ENCODE results near the gene LATS2. TPM values are rescaled to one million over a fixed set of nuclear protein-coding genes. Genes with fewer than 3 reads are reported as not detected.
A peak's percentile ranks its signal among the peaks of the same experiment; 100 is the strongest.

LATS2 gene
- total RNA-seq, 3 donors from 2014 or later (not counting 1 experiment from before 2014, with no cell fraction given) = 28.8 to 34.8 (median 29.0) TPM

GRCh38 chr13:20995245-20995838 is 66.0 kb downstream of the LATS2 start:
- no peaks in the 10 kb centered on the region for H3K27me3 ChIP-seq (ENCODE audit: control insufficient read depth, insufficient read depth, low read length)
- Mint-ChIP-seq H3K36me3 (no peaks in the 10 kb centered on the region), H3K4me1 (peaks cover 38 to 39% of the 10 kb centered on the region in 2 donors), H3K27me3 (ENCODE audit: low read depth in 2 of 2) (no peaks in the 10 kb centered on the region), H3K27ac (no peak overlapping the region), H3K9me3 (no peaks in the 10 kb centered on the region), H3K4me3 (no peak overlapping the region)
- H3K4me3 ChIP-seq (ENCODE audit: low read length) = no peak overlapping the region
- H3K9me3 ChIP-seq (ENCODE audit: control insufficient read depth, insufficient read depth, low read length) = no peaks in the 10 kb centered on the region
- ATAC-seq (no peak), DNase-seq (no peak)
- TF ChIP-seq CTCF (IDR thresholded peaks at IDR 0.05) = no peak
- H3K4me1 ChIP-seq (ENCODE audit: control insufficient read depth, insufficient read depth, low read length) = no peaks in the 10 kb centered on the region
- no peak overlapping the region for H3K27ac ChIP-seq (ENCODE audit: low read length)
- intact Hi-C loops (cut with micrococcal nuclease) = no loop called here
- peaks cover 8% of the 10 kb centered on the region for H3K36me3 ChIP-seq (ENCODE audit: control insufficient read depth, insufficient read depth, low read length)
- WGBS (ENCODE audit: insufficient coverage) = 85% methylated on average over 4 of the region's 4 CpGs

GRCh38 chr13:20994441-20994821 is 67.0 kb downstream of the LATS2 start:
- H3K27me3 Mint-ChIP-seq (ENCODE audit: low read depth in 2 of 2) = no peaks in the 10 kb centered on the region
- intact Hi-C loops (cut with micrococcal nuclease) = no loop called here
- no peaks in the 10 kb centered on the region for H3K9me3 ChIP-seq (ENCODE audit: control insufficient read depth, insufficient read depth, low read length)
- H3K27me3 ChIP-seq (ENCODE audit: control insufficient read depth, insufficient read depth, low read length) = no peaks in the 10 kb centered on the region
- no peak overlapping the region for H3K27ac ChIP-seq (ENCODE audit: low read length)
- ATAC-seq (no peak), DNase-seq (no peak)
- TF ChIP-seq CTCF (IDR thresholded peaks at IDR 0.05) = no peak
- no peak overlapping the region for H3K27ac Mint-ChIP-seq
- 98% methylated on average over 7 of the region's 7 CpGs for WGBS (ENCODE audit: insufficient coverage)
- H3K4me1 ChIP-seq (ENCODE audit: control insufficient read depth, insufficient read depth, low read length) = no peaks in the 10 kb centered on the region
- peaks cover 38 to 39% of the 10 kb centered on the region in 2 donors for H3K4me1 Mint-ChIP-seq
- H3K36me3 Mint-ChIP-seq = no peaks in the 10 kb centered on the region
- H3K9me3 Mint-ChIP-seq = no peaks in the 10 kb centered on the region
- H3K4me3 ChIP-seq (ENCODE audit: low read length) = no peak overlapping the region
- H3K4me3 Mint-ChIP-seq = no peak overlapping the region
- peaks cover 9% of the 10 kb centered on the region for H3K36me3 ChIP-seq (ENCODE audit: control insufficient read depth, insufficient read depth, low read length)

GRCh38 chr13:20993661-20994440 is 67.5 kb downstream of the LATS2 start:
- Histone ChIP-seq H3K4me3 (ENCODE audit: low read length) (no peak overlapping the region), H3K27me3 (ENCODE audit: control insufficient read depth, insufficient read depth, low read length) (no peaks in the 10 kb centered on the region), H3K36me3 (ENCODE audit: control insufficient read depth, insufficient read depth, low read length) (peaks cover 15% of the 10 kb centered on the region), H3K4me1 (ENCODE audit: control insufficient read depth, insufficient read depth, low read length) (no peaks in the 10 kb centered on the region), H3K9me3 (ENCODE audit: control insufficient read depth, insufficient read depth, low read length) (no peaks in the 10 kb centered on the region), H3K27ac (ENCODE audit: low read length) (no peak overlapping the region)
- intact Hi-C loops (cut with micrococcal nuclease) = no loop called here
- peak in 1 of 3 donors; percentile 41 for ATAC-seq
- 66% methylated on average over 13 of the region's 13 CpGs for WGBS (ENCODE audit: insufficient coverage)
- H3K4me1 Mint-ChIP-seq = peaks cover 38 to 39% of the 10 kb centered on the region in 2 donors
- no peaks in the 10 kb centered on the region for H3K9me3 Mint-ChIP-seq
- DNase-seq = no peak
- no peaks in the 10 kb centered on the region for H3K36me3 Mint-ChIP-seq
- H3K27ac Mint-ChIP-seq = peak overlapping the region in 1 of 2 donors; percentile 49
- no peaks in the 10 kb centered on the region for H3K27me3 Mint-ChIP-seq (ENCODE audit: low read depth in 2 of 2)
- no peak overlapping the region for H3K4me3 Mint-ChIP-seq
- no peak for TF ChIP-seq CTCF (IDR thresholded peaks at IDR 0.05)
